ENCODE data around the gene FAM209B. TPM values are rescaled to one million over a fixed set of nuclear protein-coding genes. Genes with fewer than 3 reads are reported as not detected.

The FAM209B gene
- total and polyA plus RNA-seq, 3 experiments from 2014 or later, result 0.46 to 1.2 (median 0.61) TPM

- Histone ChIP-seq H3K36me3 (ENCODE audit: insufficient read depth, low read length) (no peaks in the 10 kb centered on the region), H3K27ac (ENCODE audit: low read depth, low read length) (no peak overlapping the region), H3K4me3 (ENCODE audit: low read length) (no peak overlapping the region), H3K4me1 (ENCODE audit: insufficient read depth, low read length) (no peaks in the 10 kb centered on the region), H3K9me3 (ENCODE audit: low read length) (no peaks in the 10 kb centered on the region), H3K27me3 (ENCODE audit: insufficient read depth, low read length, poor library complexity, severe bottlenecking) (no peaks in the 10 kb centered on the region)
- ChIA-PET POLR2A (no interaction called here), CTCF (no interaction called here)
- H3K9me3 Mint-ChIP-seq, result peaks cover 0 to 2% (median 0%) of the 10 kb centered on the region in 5 donors
- H3K27me3 Mint-ChIP-seq, result peaks cover 19 to 36% of the 10 kb centered on the region in 2 donors
- H3K36me3 Mint-ChIP-seq, result no peaks in the 10 kb centered on the region
- H3K27ac Mint-ChIP-seq, result no peak overlapping the region
- no peaks in the 10 kb centered on the region for H3K4me1 Mint-ChIP-seq
- H3K4me3 Mint-ChIP-seq, result no peak overlapping the region
- no peak for DNase-seq
These were observed 37.8 kb downstream of the FAM209B start for GRCh38 chr20:56570832-56571231.

DNA sequence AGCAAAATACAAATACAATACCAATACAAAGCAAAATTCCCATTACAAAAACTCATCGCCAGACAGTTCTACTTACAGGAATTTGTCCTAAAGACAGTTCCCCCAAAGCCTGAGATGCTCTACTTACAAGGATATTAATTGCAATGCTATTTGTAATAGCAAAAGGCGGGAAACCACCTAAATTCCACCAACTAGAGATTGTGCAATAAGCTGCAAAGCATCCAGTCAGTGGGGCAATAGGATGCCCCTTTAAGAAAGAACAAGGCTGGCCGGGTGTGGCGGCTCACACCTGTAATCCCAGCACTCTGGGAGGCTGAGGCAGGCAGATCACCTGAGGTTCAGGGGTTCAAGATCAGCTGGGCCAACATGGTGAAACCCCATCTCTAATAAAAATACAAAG is 39.1 kb downstream of the FAM209B start:
- Histone ChIP-seq H3K4me1 (ENCODE audit: insufficient read depth, low read length) (no peaks in the 10 kb centered on the region), H3K36me3 (ENCODE audit: insufficient read depth, low read length) (no peaks in the 10 kb centered on the region), H3K27me3 (ENCODE audit: insufficient read depth, low read length, poor library complexity, severe bottlenecking) (no peaks in the 10 kb centered on the region), H3K4me3 (ENCODE audit: low read length) (no peak overlapping the region), H3K27ac (ENCODE audit: low read depth, low read length) (no peak overlapping the region), H3K9me3 (ENCODE audit: low read length) (no peaks in the 10 kb centered on the region)
- H3K27me3 Mint-ChIP-seq, result peaks cover 19 to 42% of the 10 kb centered on the region in 2 donors
- no peak overlapping the region for H3K4me3 Mint-ChIP-seq
- POLR2A ChIA-PET, result no interaction called here
- no peaks in the 10 kb centered on the region for H3K4me1 Mint-ChIP-seq
- peaks cover 0 to 2% (median 0%) of the 10 kb centered on the region in 5 donors for H3K9me3 Mint-ChIP-seq
- H3K27ac Mint-ChIP-seq, result no peak overlapping the region
- CTCF ChIA-PET, result no interaction called here
- DNase-seq, result no peak
- no peaks in the 10 kb centered on the region for H3K36me3 Mint-ChIP-seq

- Mint-ChIP-seq H3K4me3 (no peak overlapping the region), H3K27ac (no peak overlapping the region), H3K27me3 (peaks cover 19 to 37% of the 10 kb centered on the region in 2 donors), H3K4me1 (no peaks in the 10 kb centered on the region), H3K36me3 (no peaks in the 10 kb centered on the region), H3K9me3 (peaks cover 0 to 2% (median 0%) of the 10 kb centered on the region in 5 donors)
- H3K27ac ChIP-seq (ENCODE audit: low read depth, low read length), result no peak overlapping the region
- H3K36me3 ChIP-seq (ENCODE audit: insufficient read depth, low read length), result no peaks in the 10 kb centered on the region
- CTCF ChIA-PET, result no interaction called here
- H3K9me3 ChIP-seq (ENCODE audit: low read length), result no peaks in the 10 kb centered on the region
- POLR2A ChIA-PET, result no interaction called here
- H3K4me3 ChIP-seq (ENCODE audit: low read length), result no peak overlapping the region
- no peak for DNase-seq
- no peaks in the 10 kb centered on the region for H3K27me3 ChIP-seq (ENCODE audit: insufficient read depth, low read length, poor library complexity, severe bottlenecking)
- H3K4me1 ChIP-seq (ENCODE audit: insufficient read depth, low read length), result no peaks in the 10 kb centered on the region
These were observed 40.9 kb downstream of the FAM209B start for GRCh38 chr20:56573986-56574385.

GRCh38 chr20:56574531-56575142 is 41.6 kb downstream of the FAM209B start:
- no peak overlapping the region for H3K4me3 ChIP-seq (ENCODE audit: low read length)
- H3K4me1 ChIP-seq (ENCODE audit: insufficient read depth, low read length), result no peaks in the 10 kb centered on the region
- DNase-seq, result no peak
- H3K27ac Mint-ChIP-seq, result no peak overlapping the region
- no peaks in the 10 kb centered on the region for H3K36me3 Mint-ChIP-seq
- H3K27ac ChIP-seq (ENCODE audit: low read depth, low read length), result no peak overlapping the region
- ChIA-PET CTCF (no interaction called here), POLR2A (no interaction called here)
- peaks cover 15 to 37% of the 10 kb centered on the region in 2 donors for H3K27me3 Mint-ChIP-seq
- H3K9me3 ChIP-seq (ENCODE audit: low read length), result no peaks in the 10 kb centered on the region
- H3K27me3 ChIP-seq (ENCODE audit: insufficient read depth, low read length, poor library complexity, severe bottlenecking), result no peaks in the 10 kb centered on the region
- H3K4me1 Mint-ChIP-seq, result no peaks in the 10 kb centered on the region
- no peak overlapping the region for H3K4me3 Mint-ChIP-seq
- no peaks in the 10 kb centered on the region for H3K36me3 ChIP-seq (ENCODE audit: insufficient read depth, low read length)
- H3K9me3 Mint-ChIP-seq, result peaks cover 0 to 2% (median 0%) of the 10 kb centered on the region in 5 donors

GRCh38 chr20:56575157-56575556 is 42.1 kb downstream of the FAM209B start:
- Mint-ChIP-seq H3K9me3 (no peaks in the 10 kb centered on the region), H3K4me1 (no peaks in the 10 kb centered on the region), H3K36me3 (no peaks in the 10 kb centered on the region), H3K4me3 (no peak overlapping the region), H3K27me3 (peaks cover 10 to 32% of the 10 kb centered on the region in 2 donors), H3K27ac (peak overlapping the region in 1 of 8 donors; percentile 58)
- H3K27ac ChIP-seq (ENCODE audit: low read depth, low read length), result no peak overlapping the region
- no peak for DNase-seq
- no peak overlapping the region for H3K4me3 ChIP-seq (ENCODE audit: low read length)
- H3K4me1 ChIP-seq (ENCODE audit: insufficient read depth, low read length), result no peaks in the 10 kb centered on the region
- no peaks in the 10 kb centered on the region for H3K36me3 ChIP-seq (ENCODE audit: insufficient read depth, low read length)
- POLR2A ChIA-PET, result no interaction called here
- H3K9me3 ChIP-seq (ENCODE audit: low read length), result no peaks in the 10 kb centered on the region
- CTCF ChIA-PET, result no interaction called here
- H3K27me3 ChIP-seq (ENCODE audit: insufficient read depth, low read length, poor library complexity, severe bottlenecking), result no peaks in the 10 kb centered on the region

DNA sequence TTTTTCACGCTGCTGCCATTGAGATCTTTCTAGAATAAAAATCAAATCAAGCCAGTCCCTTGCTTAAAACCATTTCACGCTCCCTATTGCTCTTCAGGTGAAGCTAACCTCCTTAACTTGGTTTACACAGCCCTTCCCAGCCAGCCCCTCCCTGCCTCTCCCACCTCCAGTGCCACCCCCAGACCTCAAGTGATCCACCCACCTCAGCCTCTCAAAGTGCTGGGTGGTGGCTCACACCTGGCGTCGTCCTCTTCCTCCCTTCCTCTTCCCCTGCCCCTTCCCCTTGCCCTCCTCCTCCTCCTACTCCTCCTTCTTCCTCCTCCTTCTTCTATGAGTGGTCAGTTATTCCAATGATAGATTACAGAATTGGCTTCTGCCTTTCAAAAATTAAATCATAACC is 42.9 kb downstream of the FAM209B start:
- POLR2A ChIA-PET, result no interaction called here
- no peaks in the 10 kb centered on the region for H3K4me1 ChIP-seq (ENCODE audit: insufficient read depth, low read length)

GRCh38 chr20:56579301-56579710 is 46.3 kb downstream of the FAM209B start:
- no peak overlapping the region for H3K27ac Mint-ChIP-seq
- Histone ChIP-seq H3K36me3 (ENCODE audit: insufficient read depth, low read length) (no peaks in the 10 kb centered on the region), H3K27ac (ENCODE audit: low read depth, low read length) (no peak overlapping the region), H3K9me3 (ENCODE audit: low read length) (no peaks in the 10 kb centered on the region), H3K4me1 (ENCODE audit: insufficient read depth, low read length) (no peaks in the 10 kb centered on the region), H3K4me3 (ENCODE audit: low read length) (no peak overlapping the region), H3K27me3 (ENCODE audit: insufficient read depth, low read length, poor library complexity, severe bottlenecking) (no peaks in the 10 kb centered on the region)
- no peak overlapping the region for H3K4me3 Mint-ChIP-seq
- H3K27me3 Mint-ChIP-seq, result peaks cover 8 to 22% of the 10 kb centered on the region in 2 donors
- no peaks in the 10 kb centered on the region for H3K9me3 Mint-ChIP-seq
- no peak for DNase-seq
- no peaks in the 10 kb centered on the region for H3K4me1 Mint-ChIP-seq
- ChIA-PET POLR2A (no interaction called here), CTCF (no interaction called here)
- no peaks in the 10 kb centered on the region for H3K36me3 Mint-ChIP-seq

More for the DNA sequence above, 42.9 kb downstream of the FAM209B start:
- Histone ChIP-seq H3K27me3 (ENCODE audit: insufficient read depth, low read length, poor library complexity, severe bottlenecking) (no peaks in the 10 kb centered on the region), H3K27ac (ENCODE audit: low read depth, low read length) (no peak overlapping the region), H3K9me3 (ENCODE audit: low read length) (no peaks in the 10 kb centered on the region), H3K36me3 (ENCODE audit: insufficient read depth, low read length) (no peaks in the 10 kb centered on the region), H3K4me3 (ENCODE audit: low read length) (no peak overlapping the region)
- H3K27ac Mint-ChIP-seq, result no peak overlapping the region
- H3K36me3 Mint-ChIP-seq, result no peaks in the 10 kb centered on the region
- H3K4me1 Mint-ChIP-seq, result no peaks in the 10 kb centered on the region
- no peaks in the 10 kb centered on the region for H3K9me3 Mint-ChIP-seq
- H3K27me3 Mint-ChIP-seq, result peaks cover 8 to 35% of the 10 kb centered on the region in 2 donors
- no peak for DNase-seq
- no peak overlapping the region for H3K4me3 Mint-ChIP-seq
- CTCF ChIA-PET, result no interaction called here

DNA sequence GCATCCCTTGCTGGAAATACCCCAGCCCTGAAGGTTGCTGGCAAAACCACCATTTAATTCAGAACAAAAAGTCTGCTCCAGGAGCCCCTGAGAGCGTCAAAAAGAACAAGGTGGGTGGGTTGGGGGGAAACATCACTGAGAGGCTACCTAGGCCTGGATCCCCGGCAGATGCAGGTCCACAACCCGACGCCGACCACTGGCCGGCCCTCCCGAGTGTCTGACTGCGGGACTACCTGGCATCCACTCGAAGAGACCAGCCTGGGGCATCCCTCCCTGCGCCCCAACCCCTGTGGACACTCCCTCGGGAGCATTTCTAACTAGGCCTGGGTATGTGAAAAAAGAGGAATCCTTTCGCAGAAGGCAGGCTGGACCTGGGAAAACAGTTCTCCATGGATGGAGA is 47.2 kb downstream of the FAM209B start:
- Histone ChIP-seq H3K4me3 (ENCODE audit: low read length) (no peak overlapping the region), H3K36me3 (ENCODE audit: insufficient read depth, low read length) (no peaks in the 10 kb centered on the region), H3K9me3 (ENCODE audit: low read length) (no peaks in the 10 kb centered on the region), H3K27me3 (ENCODE audit: insufficient read depth, low read length, poor library complexity, severe bottlenecking) (no peaks in the 10 kb centered on the region), H3K27ac (ENCODE audit: low read depth, low read length) (no peak overlapping the region), H3K4me1 (ENCODE audit: insufficient read depth, low read length) (no peaks in the 10 kb centered on the region)
- H3K36me3 Mint-ChIP-seq, result no peaks in the 10 kb centered on the region
- no peaks in the 10 kb centered on the region for H3K4me1 Mint-ChIP-seq
- DNase-seq, result no peak
- no peak overlapping the region for H3K27ac Mint-ChIP-seq
- POLR2A ChIA-PET, result no interaction called here
- H3K9me3 Mint-ChIP-seq, result no peaks in the 10 kb centered on the region
- CTCF ChIA-PET, result no interaction called here
- peak overlapping the region in 1 of 7 donors; percentile 55 for H3K4me3 Mint-ChIP-seq
- peaks cover 3 to 16% of the 10 kb centered on the region in 2 donors for H3K27me3 Mint-ChIP-seq

GRCh38 chr20:56581701-56582100 is 48.7 kb downstream of the FAM209B start:
- Histone ChIP-seq H3K4me1 (ENCODE audit: insufficient read depth, low read length) (no peaks in the 10 kb centered on the region), H3K27me3 (ENCODE audit: insufficient read depth, low read length, poor library complexity, severe bottlenecking) (no peaks in the 10 kb centered on the region), H3K27ac (ENCODE audit: low read depth, low read length) (no peak overlapping the region), H3K36me3 (ENCODE audit: insufficient read depth, low read length) (no peaks in the 10 kb centered on the region), H3K9me3 (ENCODE audit: low read length) (no peaks in the 10 kb centered on the region), H3K4me3 (ENCODE audit: low read length) (no peak overlapping the region)
- Mint-ChIP-seq H3K4me3 (no peak overlapping the region), H3K27me3 (peaks cover 0 to 4% of the 10 kb centered on the region in 2 donors), H3K4me1 (no peaks in the 10 kb centered on the region), H3K27ac (no peak overlapping the region), H3K36me3 (no peaks in the 10 kb centered on the region), H3K9me3 (no peaks in the 10 kb centered on the region)
- no peak for DNase-seq
- CTCF ChIA-PET, result no interaction called here
- POLR2A ChIA-PET, result no interaction called here

Measured in CD8-positive, alpha-beta memory T cell (primary cell).